HG02973 (cell line): ENCODE measurements around the gene SPPL3.

Experiments
- ATAC-seq: cut with Tn5 transposase; IDR thresholded peaks from one replicate; pipeline ENCODE4 v1.9.1; 2021; ENCODE audit warnings: moderate library complexity; ENCODE audit not compliant: unreplicated experiment

SPPL3 gene

GRCh38 chr12:120879102-120879501 is 25.1 kb downstream of the SPPL3 start:
- ATAC-seq, result no peak

DNA sequence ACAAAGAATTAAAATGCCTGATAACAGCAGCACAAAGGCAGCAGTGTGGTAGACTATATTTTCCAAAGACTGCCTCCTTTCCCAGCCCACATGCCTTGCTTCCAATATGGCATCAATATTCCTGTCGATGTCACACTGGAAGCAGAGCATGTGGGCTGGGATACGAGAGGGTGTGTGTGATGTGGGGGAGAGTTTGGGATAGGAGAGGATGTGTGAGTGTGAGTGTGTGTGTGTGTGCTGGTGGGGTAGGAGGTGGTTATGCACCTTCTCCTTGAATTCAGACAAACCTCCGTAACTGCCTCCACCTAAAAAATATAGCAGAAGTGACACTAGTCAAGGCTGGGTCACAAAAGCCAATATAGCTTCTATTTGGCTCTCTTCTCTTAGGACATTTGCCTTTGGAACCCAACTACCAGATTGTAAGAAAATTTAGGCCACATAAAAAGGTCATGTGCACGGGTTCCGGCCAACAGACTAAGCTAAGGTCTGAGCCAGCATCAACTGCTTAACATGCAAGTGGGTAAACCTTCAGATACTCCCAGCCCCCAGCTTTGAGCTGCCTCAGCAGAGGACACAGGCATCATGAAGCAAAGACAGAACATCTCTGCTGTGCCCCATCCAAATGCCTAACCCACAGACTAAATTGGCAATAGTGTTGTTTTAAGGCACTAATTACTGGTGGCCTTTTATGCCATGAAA is 29.5 kb downstream of the SPPL3 start:
- no peak for ATAC-seq

DNA sequence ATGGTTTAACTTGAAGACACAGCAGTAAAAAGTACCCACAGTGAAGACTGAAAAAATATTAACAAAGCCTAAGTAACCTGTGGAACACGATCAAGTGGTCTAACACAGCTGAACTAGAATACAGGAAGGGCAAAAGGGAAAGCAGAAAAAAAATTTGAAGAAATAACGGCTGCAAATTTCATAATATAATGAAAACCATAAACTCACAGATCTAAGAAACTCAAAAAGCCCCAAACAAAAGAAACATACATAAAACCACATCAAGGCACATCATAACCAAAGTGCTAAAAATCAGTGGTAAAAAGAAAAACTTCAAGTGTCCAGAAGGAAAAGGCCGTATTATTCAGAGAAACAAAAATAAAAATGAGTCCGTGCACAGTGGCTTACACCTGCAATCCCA is 30.9 kb downstream of the SPPL3 start:
- no peak for ATAC-seq

DNA sequence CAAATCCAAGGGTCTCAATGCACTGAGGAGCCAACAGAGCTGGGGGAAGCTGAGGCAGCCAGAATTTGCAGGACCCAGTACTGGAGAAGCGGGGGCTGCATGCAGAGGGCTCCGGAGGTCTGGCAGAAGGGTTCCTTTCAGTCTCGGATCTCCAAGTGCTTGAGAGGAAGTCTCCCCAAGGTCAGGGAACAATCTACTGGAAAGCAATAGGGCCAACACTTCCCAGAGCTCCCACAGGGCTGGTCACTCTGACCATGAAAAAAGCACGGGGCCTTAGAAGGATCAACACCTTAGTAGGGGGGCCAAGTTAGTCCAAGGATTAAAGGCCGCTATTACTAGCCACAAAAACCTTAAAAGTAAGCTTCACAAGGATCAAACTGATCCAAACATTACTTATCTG is 31.7 kb downstream of the SPPL3 start:
- ATAC-seq, result no peak

GRCh38 chr12:120870415-120870814 is 33.7 kb downstream of the SPPL3 start:
- ATAC-seq, result no peak

DNA sequence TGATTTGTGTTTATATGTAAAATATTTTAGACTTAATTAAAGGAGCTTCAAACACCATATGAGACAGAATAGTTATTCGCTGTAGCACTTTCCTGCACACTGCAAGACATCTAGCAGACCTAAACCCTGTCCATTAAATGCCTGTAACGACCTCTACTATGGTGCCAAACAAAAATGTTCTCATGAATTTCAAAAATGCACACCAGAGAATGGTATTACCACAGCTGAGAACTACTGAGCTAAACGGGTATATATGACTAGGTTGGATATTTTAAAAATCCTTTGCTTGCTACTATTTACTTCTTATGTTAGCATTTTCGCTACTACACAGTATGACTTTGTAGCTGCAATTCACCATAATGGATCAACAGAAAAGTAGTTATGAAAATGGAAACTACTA is 34.8 kb downstream of the SPPL3 start:
- ATAC-seq, result no peak

- ATAC-seq, result no peak
Observed at GRCh38 chr12:120866108-120866507, 38.0 kb downstream of the SPPL3 start.

GRCh38 chr12:120865098-120865497 is 39.1 kb downstream of the SPPL3 start:
- ATAC-seq, result no peak

- ATAC-seq, result no peak
Observed at GRCh38 chr12:120862664-120863063, 41.5 kb downstream of the SPPL3 start.

GRCh38 chr12:120861074-120861795 is 42.9 kb downstream of the SPPL3 start:
- ATAC-seq, result no peak

DNA sequence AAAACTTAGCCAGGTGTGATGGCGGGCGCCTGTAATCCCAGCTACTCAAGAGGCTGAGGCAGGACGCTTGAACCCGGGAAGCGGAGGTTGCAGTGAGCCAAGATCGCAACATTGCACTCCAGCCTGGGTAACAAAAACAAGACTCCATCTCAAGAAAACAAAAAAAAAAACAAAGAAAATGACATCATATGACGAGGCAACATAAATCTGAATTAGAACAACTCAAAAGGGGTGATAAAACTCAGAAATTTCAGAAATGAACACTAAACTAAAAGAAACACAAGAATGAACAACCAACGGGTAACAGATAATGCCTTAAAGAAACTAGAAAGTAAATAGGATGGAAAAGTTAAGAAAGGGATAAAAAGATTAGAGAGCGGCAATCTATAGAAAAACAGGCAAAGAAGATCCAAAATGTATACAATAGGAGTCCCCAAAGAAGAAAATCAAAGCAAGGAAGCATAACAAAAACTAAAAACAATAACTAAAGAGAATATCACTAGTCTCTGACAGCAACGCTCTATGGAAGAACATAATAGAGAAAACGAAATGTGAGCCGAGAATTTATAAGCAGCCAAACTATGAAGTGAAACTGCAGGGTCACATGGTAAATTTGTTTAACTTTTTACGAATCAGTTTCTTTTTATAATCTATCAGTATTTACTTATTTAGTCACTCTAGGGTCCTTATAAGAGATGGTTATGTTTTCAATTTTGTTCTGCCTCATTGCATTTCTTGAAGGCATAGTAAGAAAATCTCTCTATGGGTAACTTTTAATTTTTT is 45.7 kb downstream of the SPPL3 start:
- no peak for ATAC-seq

DNA sequence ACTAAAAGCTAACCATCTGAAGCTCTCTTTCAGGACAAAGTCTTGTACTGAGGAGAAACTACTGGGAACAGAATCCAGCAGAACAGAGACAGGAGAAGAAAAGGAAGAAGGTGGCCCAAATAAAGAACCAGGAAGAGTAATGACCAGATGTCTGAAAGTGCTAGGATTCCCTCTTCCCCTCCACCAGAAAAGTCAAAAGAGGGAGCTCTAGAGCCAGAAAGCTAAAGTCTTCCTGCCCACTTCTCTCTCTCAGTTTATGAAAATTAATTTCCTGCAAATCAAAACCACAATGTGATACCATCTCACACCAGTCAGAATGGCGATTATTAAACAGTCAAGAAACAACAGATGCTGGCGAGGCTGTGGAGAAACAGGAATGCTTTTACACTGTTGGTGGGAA is 47.2 kb downstream of the SPPL3 start:
- ATAC-seq, result no peak

DNA sequence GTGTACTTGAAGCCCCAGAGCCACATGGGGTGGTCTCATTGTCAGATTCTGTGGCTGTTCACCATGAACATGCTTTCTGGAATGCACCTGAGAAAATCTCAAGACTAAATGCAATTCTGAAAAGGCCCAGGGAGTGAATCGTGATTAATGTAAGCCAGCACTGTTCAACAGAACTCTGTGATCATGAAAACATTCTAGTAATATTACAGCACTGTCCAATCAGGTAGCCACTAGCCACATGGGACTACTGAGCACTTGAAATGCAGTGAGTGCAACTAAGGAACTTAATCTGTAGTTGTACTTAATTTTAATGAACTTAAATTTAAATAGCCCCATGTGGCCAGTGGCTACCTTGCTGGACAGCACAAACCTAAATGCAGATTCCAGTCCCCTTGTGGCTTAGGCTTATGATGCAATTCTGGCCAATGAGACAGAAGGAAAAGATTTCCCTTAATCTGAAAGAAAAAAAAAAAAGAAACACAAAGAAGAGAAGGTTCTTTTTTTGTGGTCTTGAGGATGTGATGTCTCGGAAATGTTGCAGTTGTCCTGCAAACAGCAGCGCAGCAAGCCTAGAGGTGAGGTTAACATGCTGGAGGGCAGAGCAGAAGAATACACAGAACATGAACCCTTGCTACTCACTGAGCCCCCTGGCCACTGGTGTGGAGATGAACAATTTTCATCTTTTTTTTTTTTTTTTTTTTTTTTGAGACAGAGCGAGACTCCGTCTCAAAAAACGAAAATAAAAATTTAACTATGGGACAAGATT is 48.2 kb downstream of the SPPL3 start:
- ATAC-seq, result no peak

GRCh38 chr12:120854804-120855203 is 49.4 kb downstream of the SPPL3 start:
- no peak for ATAC-seq

- no peak for ATAC-seq
Observed at GRCh38 chr12:120853188-120853587, 51.0 kb downstream of the SPPL3 start.

- ATAC-seq, result no peak
Observed at GRCh38 chr12:120851944-120852343, 52.2 kb downstream of the SPPL3 start.

- no peak for ATAC-seq
Observed at GRCh38 chr12:120851444-120851843, 52.7 kb downstream of the SPPL3 start.

- no peak for ATAC-seq
Observed at GRCh38 chr12:120849765-120850164, 54.4 kb downstream of the SPPL3 start.

DNA sequence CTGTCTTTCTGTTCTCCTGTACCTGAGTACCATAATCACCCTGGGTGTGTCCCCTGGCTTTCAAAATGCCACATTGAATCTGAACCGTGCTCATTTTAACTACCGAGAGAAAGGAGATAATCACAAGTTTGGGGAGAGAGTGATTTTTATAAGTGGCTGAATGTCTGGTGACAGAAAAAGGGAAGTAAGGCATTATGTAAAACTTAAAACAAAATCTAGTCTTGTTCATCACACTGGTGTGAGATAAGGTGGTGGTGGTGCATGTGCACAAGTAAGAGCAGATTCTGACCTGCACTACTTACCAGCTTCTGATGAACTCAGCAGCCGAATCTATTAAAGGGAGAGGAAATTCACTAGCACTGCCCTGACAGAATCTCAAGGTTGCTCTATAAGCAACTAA is 56.3 kb downstream of the SPPL3 start:
- peak; percentile 53 for ATAC-seq

DNA sequence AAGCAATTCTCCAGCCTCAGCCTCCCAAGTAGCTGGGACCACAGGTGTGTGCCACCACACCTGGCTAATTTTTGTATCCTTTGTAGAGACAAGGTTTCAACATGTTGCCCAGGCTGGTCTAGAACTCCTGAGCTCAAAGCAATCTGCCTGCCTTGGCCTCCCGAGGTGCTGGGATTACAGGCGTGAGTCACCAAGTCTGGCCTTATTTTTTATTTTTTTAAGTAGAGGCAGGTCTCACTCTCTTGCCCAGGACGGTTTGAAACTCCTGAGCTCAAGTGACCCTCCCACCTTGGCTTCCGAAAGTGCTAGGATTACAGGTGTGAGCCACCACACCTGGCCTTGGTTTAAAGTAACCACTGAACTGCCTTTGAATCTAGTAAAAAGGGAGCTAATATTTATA is 56.8 kb downstream of the SPPL3 start:
- ATAC-seq, result peak; percentile 2

GRCh38 chr12:120846721-120847120 is 57.4 kb downstream of the SPPL3 start:
- no peak for ATAC-seq
